Measurements from ENCODE around the gene LEMD1. TPM values are rescaled to one million over a fixed set of nuclear protein-coding genes. Genes with fewer than 3 reads are reported as not detected.

Gene LEMD1
- total and polyA plus RNA-seq, 2 experiments from 2014 or later, result not detected

GRCh38 chr1:205449750-205450443, 28.0 kb upstream of the LEMD1 start:
- no peaks in the 10 kb centered on the region for H3K9me3 ChIP-seq (ENCODE audit: low read depth)
- no peak overlapping the region for H3K4me3 ChIP-seq
- H3K36me3 ChIP-seq, result no peaks in the 10 kb centered on the region
- TF ChIP-seq CTCF (IDR thresholded peaks at IDR 0.05; ENCODE audit: low read depth, low read length), result no peak
- peaks cover 18% of the 10 kb centered on the region for H3K27me3 ChIP-seq
- DNase-seq (ENCODE audit: low read depth in 1 of 2, low spot score in 1 of 2), result peak; percentile 67 to 69
- peaks cover 39% of the 10 kb centered on the region for H3K4me1 ChIP-seq (ENCODE audit: low read depth)
- peak overlapping the region; percentile 73 for H3K27ac ChIP-seq

- TF ChIP-seq CTCF (IDR thresholded peaks at IDR 0.05; ENCODE audit: low read depth, low read length), result no peak
These were observed 27.4 kb upstream of the LEMD1 start for GRCh38 chr1:205449254-205449749.

GRCh38 chr1:205448540-205449253, 26.8 kb upstream of the LEMD1 start:
- Histone ChIP-seq H3K27ac (no peak overlapping the region), H3K4me1 (ENCODE audit: low read depth) (peaks cover 44% of the 10 kb centered on the region), H3K27me3 (peaks cover 7% of the 10 kb centered on the region), H3K36me3 (no peaks in the 10 kb centered on the region), H3K9me3 (ENCODE audit: low read depth) (no peaks in the 10 kb centered on the region), H3K4me3 (no peak overlapping the region)
- no peak for TF ChIP-seq CTCF (IDR thresholded peaks at IDR 0.05; ENCODE audit: low read depth, low read length)
- no peak for DNase-seq (ENCODE audit: low read depth in 1 of 2, low spot score in 1 of 2)

More at GRCh38 chr1:205449254-205449749, 27.4 kb upstream of the LEMD1 start:
- H3K36me3 ChIP-seq, result no peaks in the 10 kb centered on the region
- peaks cover 44% of the 10 kb centered on the region for H3K4me1 ChIP-seq (ENCODE audit: low read depth)
- H3K4me3 ChIP-seq, result no peak overlapping the region
- H3K27me3 ChIP-seq, result peaks cover 12% of the 10 kb centered on the region
- H3K27ac ChIP-seq, result peak overlapping the region; percentile 73
- no peak for DNase-seq (ENCODE audit: low read depth in 1 of 2, low spot score in 1 of 2)
- no peaks in the 10 kb centered on the region for H3K9me3 ChIP-seq (ENCODE audit: low read depth)

- Histone ChIP-seq H3K27ac (no peak overlapping the region), H3K9me3 (ENCODE audit: low read depth) (no peaks in the 10 kb centered on the region), H3K27me3 (no peaks in the 10 kb centered on the region), H3K4me3 (no peak overlapping the region), H3K36me3 (no peaks in the 10 kb centered on the region), H3K4me1 (ENCODE audit: low read depth) (peaks cover 44% of the 10 kb centered on the region)
- DNase-seq (ENCODE audit: low read depth in 1 of 2, low spot score in 1 of 2), result peak in 1 of 2 donors; percentile 73
- TF ChIP-seq CTCF (IDR thresholded peaks at IDR 0.05; ENCODE audit: low read depth, low read length), result no peak
These were observed 25.8 kb upstream of the LEMD1 start for GRCh38 chr1:205447457-205448341.

DNA sequence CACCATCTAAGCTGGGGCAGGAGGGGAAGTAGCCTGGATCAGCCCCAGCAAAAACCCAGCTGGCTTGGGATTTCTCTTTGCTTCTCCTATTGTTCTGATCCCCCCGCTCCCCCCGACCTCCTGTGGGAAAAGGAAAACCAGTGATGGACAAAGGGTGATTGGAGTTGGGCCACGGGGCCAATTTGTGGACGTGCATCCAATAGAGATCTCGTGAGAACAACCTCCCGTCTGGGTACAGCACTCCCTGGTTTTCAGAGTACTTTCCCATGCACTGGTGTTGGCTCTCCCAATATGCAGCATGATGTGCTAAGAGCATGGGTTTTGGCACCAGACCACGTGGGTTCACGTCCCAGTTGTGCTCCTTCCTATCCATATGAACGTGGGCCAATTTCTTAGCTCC, 25.0 kb upstream of the LEMD1 start:
- Histone ChIP-seq H3K4me3 (no peak overlapping the region), H3K4me1 (ENCODE audit: low read depth) (peaks cover 47% of the 10 kb centered on the region), H3K36me3 (no peaks in the 10 kb centered on the region), H3K27ac (no peak overlapping the region), H3K9me3 (ENCODE audit: low read depth) (no peaks in the 10 kb centered on the region), H3K27me3 (no peaks in the 10 kb centered on the region)
- DNase-seq (ENCODE audit: low read depth in 1 of 2, low spot score in 1 of 2), result peak in 1 of 2 donors; percentile 74
- no peak for TF ChIP-seq CTCF (IDR thresholded peaks at IDR 0.05; ENCODE audit: low read depth, low read length)

All from cardiac muscle cell (in vitro differentiated cells and primary cell).